GM12874 (cell line): ENCODE data around the gene FZD7.
A peak's percentile ranks its signal among the peaks of the same experiment; 100 is the strongest.

Source experiments
- CTCF ChIP-seq: IDR thresholded peaks from 2 replicates; pipeline ENCODE4 v1.5.1; 2011; ENCODE audit warnings: low read depth, mild to moderate bottlenecking, control low read depth, low read length, moderate library complexity; ENCODE audit not compliant: insufficient read depth

FZD7 gene

GRCh38 chr2:202033317-202034248, at the start of gene FZD7:
Gene FZD7, plus strand, starts transcription at chr2:202033855. Its CDS starts 793 bp downstream, at chr2:202034648.
- TF ChIP-seq CTCF = peak; percentile 29; the same call in 1 of the 2 replicates

GRCh38 chr2:201984333-201984732, 49.3 kb upstream of the FZD7 start:
- no peak for TF ChIP-seq CTCF

GRCh38 chr2:201984800-201985525, 48.7 kb upstream of the FZD7 start:
- TF ChIP-seq CTCF = no peak

GRCh38 chr2:201985728-201986462, 47.8 kb upstream of the FZD7 start:
- no peak for TF ChIP-seq CTCF

GRCh38 chr2:201986463-201986735, 47.3 kb upstream of the FZD7 start:
- TF ChIP-seq CTCF = no peak

- TF ChIP-seq CTCF = no peak
These were observed 46.2 kb upstream of the FZD7 start for GRCh38 chr2:201987426-201987825.

- TF ChIP-seq CTCF = no peak
These were observed 43.6 kb upstream of the FZD7 start for GRCh38 chr2:201990069-201990468.
